HG03045 (cell line): ENCODE results near the gene PADI3.

Source experiments
- ATAC-seq: cut with Tn5 transposase; IDR thresholded peaks from one replicate; pipeline ENCODE4 v1.9.1; 2021; ENCODE audit warnings: mild to moderate bottlenecking, moderate library complexity; ENCODE audit not compliant: unreplicated experiment

PADI3 gene

DNA sequence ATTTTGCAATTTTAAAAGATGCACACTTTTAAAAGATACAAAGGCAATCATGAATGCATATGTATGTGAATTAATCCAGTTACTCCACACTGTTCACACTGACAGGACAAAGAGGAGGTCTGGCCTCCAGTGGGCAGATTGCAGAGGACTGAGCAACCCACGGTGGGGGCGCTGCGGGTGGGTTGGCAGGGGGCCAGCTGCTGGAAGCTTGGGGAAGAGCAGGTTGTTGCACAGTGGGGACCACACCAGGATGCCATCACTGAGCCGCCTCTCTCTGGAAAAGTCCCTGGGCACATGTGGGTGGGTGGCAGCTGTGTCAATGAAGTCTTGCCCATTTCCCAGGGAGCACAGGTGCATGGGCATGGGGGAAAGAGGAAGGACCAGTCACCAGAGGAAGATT is 46.4 kb downstream of the PADI3 start:
- no peak for ATAC-seq

GRCh38 chr1:17296086-17296485 is 47.2 kb downstream of the PADI3 start:
- ATAC-seq = no peak

DNA sequence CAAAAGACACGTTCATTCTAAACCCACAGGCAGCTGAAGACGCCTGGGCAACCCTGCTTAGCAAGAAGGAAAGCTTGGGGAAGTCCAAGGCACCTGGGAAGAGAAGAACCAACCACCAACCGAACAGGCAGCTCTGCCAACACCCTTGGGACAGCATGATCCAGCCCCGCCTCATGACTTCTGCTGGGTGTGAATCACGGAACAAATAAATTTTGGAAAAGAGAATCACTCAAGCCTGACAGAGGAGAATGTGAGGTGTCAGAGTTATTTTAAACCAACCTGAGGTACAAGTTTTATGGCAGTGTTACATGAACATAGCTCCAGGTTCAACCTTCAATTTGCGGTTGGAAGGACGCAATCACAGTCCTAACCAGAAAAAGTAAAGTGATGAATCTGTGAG is 49.1 kb downstream of the PADI3 start:
- no peak for ATAC-seq

DNA sequence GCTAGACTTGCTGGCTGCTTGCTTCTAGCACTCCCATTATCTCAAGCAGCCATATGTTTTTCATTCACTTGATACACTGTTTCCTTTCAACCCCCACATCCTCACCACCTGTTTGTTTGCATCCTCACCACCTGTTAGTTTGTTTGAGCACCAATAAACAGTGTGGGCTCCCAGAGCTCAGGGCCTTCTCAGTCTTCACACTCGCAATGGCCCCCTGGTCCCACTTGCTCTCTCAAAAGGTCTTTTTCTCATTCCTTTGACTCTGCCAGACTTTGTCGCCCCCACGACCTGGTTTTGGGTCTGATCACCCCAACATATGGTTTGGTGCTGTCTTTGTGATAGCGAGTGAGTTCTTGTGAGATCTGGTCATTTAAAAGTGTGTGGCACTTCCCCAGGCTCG is 52.9 kb downstream of the PADI3 start:
- ATAC-seq = no peak

- no peak for ATAC-seq
Observed at GRCh38 chr1:17304151-17304825, 55.4 kb downstream of the PADI3 start.

GRCh38 chr1:17304826-17305175 is 55.9 kb downstream of the PADI3 start:
- ATAC-seq = no peak

DNA sequence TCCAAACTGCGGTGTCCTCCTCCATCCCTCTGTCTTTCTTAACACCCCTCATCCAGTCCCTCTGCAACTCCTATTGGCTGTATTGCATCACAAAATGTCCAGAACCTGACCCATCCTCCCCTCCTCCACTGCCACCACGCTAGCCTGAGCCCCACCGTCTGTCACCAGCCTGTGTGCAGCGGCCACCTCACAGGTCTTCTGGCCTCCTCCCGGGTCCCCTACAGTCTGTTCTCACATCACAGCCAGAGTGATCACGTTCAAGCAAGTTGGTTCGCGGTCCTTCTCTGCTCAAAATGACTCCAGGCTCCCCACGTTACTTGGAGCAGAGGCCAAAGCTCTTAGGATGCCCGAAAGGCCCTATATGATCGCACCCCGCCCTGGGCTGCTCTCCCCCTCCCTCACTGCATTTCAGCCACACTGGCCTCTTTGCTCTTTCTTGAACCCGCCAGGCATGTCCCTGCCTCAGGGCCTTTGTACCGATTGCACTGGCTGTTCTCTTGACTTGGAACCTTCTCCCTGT is 56.7 kb downstream of the PADI3 start:
- ATAC-seq = no peak

DNA sequence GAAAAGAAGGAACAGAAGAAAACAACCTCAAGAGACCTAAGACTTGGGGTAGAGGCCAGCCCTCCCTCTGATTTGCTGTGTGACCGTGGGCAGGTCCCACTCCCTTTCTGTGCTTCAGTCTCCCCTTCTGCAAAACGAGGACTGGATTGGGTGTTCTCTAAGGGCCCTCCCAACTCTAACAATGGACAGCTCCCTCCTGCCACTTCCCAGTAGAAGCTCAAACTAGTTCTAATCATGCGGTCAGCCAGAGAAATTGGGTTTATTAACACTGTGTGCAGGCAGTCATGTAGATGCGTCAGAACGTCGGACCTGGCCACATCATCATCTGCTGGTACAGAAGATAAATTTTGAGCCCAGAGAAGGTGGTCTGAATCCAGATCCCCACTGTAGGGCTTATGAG is 57.5 kb downstream of the PADI3 start:
- no peak for ATAC-seq

GRCh38 chr1:17306921-17307320 is 58.0 kb downstream of the PADI3 start:
- no peak for ATAC-seq

DNA sequence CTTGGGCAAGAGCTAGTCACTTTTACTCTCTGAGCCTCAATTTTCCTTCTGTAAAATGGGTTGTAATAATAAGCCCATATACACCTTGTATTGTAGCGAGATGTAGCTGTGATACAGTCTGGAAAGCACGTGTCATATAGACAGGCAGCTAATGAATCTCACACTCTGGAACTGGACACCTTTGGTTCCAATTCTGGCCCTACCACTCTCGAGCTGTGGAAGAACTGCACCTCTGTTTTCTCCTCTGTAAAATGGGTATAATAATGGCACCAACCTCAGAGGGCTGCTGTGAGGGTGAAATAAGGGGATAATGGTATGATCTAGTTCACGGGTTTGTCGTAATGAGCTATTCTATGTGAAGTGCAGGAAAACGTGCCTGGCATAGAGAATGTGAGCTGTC is 58.4 kb downstream of the PADI3 start:
- ATAC-seq = no peak

DNA sequence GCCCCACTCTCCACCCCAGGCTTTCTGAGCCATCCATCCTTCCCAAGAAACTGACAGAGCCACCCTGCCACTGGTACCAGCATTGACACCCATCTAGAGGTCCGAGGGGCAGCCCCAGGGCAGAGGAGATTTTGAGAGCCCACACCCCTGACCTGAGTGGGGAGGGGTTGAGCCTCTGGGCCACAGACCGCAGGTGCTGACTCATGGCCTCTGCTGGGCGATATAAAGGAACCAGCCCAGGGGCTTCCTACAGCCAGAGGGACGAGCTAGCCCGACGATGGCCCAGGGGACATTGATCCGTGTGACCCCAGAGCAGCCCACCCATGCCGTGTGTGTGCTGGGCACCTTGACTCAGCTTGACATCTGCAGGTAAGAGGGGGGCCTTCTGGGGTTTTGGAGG is 59.0 kb downstream of the PADI3 start, which contains the start of gene PADI4:
Gene PADI4 (plus strand): TSS at position 252 of the 400 bp plus-strand sequence. CDS start 26 bp downstream, at position 278.
- ATAC-seq = no peak

DNA sequence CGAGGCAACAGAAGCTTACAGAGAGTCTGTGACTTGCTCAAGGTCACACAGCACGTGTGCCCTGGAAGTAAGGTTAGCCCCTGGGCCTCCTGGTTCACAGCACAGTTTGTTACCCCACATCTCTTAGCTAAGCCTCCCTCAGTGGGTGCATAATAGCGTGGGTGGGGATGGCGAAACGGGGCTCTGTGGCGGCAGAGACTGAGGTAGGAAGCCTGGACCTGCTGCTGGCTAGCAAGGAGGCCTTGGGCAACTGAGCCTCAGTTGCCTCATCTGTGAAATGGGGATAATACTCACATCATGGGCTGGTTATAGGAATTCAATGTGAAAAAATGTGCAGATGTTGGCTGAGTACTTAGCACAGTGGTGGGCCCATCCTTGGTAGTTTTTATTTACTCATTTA is 59.7 kb downstream of the PADI3 start:
- ATAC-seq = no peak

- no peak for ATAC-seq
Observed at GRCh38 chr1:17309426-17310067, 60.6 kb downstream of the PADI3 start.

DNA sequence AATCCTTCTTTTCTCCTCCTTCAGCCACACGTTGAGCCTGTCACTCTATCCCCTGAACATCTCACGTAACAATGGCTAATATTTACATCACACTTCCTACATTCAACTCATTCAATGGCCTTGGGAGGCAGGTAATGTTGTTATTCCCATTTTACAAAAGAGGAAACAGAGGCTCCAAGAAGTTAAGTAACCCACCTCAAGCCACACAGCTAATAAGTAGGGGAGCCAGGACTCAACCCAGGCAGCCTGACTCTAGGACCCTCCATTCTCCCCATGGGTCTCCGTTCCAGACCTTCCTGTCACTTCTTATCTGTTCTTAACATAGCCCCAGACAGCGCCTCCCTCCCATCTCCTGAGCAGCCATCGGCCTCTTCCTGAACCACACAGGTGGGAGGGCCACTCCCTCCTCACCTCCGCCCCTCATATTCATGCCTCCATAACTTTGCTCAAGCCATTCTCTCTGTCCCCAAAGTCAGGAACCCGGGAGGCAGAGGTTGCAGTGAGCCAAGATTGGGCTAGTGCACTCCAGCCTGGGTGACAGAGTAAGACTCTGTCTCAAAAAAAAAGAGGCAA is 61.3 kb downstream of the PADI3 start:
- ATAC-seq = no peak

DNA sequence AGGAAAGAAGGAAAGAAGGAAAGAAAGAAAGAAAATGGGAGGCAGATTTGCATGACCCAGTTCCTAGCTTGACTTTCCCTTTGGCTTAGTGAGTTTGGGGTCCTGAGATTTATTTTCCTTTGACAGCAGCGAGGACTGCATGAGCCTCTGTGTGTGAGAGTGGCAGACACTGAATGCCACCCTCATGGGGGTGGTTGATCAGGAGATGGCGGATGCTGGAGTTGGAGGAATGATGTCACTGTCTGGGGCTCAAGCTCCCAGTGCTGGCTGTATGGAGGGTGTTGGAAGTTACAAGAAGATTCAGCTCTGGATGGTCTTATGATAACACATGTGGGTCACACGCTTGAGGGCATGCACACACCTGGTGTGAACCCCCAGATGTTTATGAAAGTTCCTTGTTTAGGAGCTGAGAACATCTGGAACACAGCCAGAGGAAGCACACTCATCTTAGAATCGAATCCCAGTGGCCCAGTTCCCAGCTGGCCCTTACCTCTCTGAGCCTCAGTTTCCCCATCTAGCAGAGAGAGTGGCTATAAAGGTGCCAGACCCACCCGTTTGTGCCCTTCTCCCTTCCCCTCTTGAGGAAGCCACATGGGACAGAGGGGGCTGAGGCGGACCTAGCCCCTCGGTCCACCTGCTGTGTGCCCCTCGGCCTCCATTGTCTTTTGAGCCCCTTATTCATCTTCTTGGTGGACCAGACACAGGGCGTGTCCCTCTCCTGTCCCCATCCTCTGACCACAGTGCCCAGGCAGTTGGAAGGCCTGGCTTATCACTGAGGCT is 64.8 kb downstream of the PADI3 start:
- no peak for ATAC-seq

DNA sequence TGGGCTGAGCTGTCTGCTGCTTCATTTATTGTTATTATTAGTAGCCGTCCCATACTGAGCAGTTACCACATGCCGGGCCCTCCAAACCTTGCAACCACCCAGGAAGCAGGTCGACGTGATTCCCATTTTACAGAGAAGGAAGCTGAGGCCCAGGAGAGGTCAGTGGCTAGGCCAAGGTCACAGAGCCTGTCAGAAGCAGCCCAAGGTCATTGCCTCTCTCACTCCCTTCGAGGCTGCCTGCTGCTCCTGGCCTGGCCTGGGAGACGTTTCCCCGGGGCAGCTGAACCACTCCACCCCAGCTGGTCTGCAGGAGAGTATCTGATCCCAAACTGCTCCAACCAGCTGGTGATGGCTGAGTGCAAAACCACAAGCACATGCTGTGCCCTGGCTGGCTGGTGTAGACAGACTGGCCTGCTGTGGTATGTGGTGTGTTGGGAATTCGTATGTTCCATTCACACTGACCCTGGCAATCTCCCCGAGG is 65.6 kb downstream of the PADI3 start:
- ATAC-seq = no peak

- ATAC-seq = no peak
Observed at GRCh38 chr1:17315542-17316130, 66.7 kb downstream of the PADI3 start.

DNA sequence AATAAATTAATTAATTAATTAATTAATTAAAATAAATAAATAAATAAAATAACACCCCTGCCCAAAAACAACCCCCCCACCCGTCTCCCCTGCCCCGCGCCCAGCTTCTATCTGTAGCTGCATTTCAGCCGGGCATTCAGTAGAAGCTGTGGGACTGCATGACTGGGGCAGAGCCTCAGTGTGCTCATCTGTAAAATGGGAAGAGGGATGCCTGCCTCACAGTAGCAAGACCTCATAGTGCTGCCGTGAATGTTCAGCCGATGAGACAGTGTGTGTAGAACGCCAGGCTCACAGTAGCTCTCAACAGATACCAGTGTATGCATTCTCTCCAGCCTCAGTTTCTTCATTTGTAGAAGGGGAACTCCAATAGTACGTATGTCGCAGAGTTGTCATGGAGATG is 67.8 kb downstream of the PADI3 start:
- ATAC-seq = no peak

DNA sequence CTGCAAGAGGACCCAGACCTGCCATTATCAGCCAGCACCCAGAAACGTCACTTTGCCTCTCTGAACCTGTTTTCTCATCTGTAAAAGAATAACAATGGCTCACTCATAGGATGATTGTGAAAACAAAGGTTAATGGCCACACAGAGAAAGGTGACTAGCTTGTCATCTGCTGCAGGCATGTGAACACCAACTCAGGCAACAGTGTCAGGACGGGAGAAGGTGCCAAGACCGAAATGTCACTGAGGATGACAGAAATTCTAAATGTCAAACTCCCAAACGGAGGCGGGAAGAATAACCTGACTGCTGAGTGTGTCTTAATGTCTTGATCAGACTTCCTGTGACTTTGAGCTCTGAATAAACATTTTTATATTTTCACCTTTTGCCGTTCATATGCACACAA is 69.4 kb downstream of the PADI3 start:
- no peak for ATAC-seq

DNA sequence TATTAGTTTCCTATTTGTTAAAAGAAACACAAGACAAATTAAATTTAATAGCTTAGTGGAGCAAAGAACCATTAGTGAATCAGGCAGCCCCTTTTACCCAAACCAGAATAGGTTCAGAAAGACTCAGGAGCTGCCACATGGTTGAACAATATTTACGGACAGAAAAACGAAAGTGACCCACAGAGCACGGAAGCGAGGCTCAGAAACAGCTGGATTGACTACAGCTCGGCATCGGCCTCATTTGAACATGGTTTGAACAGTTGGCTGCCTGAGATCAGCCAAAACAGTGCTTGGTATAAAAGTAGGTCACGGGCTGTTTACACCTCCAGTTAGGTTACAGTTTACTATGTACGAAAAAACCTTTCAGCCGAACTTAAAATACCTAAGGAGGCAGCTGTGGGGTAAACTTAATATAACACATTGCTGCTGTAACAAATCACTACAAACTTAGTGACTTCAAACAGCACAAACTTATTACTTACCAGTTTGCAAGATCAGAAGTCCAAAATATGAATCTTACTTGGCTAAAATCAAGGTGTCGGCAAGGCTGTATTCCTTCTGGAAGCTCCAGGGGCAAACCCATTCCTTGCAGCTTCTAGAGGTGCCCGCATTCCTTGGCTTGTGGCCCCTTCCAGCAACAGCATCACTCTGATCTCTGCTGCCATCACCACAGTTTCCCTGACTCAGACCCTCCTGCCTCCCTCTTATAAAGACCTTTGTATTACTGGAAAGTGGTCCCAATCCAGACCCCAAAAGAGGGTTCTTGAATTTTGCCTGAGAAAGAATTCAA is 70.9 kb downstream of the PADI3 start:
- ATAC-seq = no peak
